ENCODE results near the gene GK.

The GK gene

GRCh38 chrX:30702736-30703135 lies 49.5 kb downstream of the GK start:
- H3K36me3 ChIP-seq (ENCODE audit: control insufficient read depth, insufficient read depth, low read length) = no peaks in the 10 kb centered on the region

GRCh38 chrX:30706216-30706775 lies 53.1 kb downstream of the GK start:
- Histone ChIP-seq H3K9me3 (ENCODE audit: control insufficient read depth, insufficient read depth, low read length) (no peaks in the 10 kb centered on the region), H3K27ac (ENCODE audit: low read length) (no peak overlapping the region), H3K27me3 (ENCODE audit: control insufficient read depth, insufficient read depth, low read length) (no peaks in the 10 kb centered on the region), H3K36me3 (ENCODE audit: control insufficient read depth, insufficient read depth, low read length) (no peaks in the 10 kb centered on the region; the same call in 1 of the 2 replicates), H3K4me1 (ENCODE audit: control insufficient read depth, insufficient read depth, low read length) (no peaks in the 10 kb centered on the region), H3K4me3 (ENCODE audit: low read length) (no peak overlapping the region)
- no peak for DNase-seq (ENCODE audit: low read depth, low spot score)
- no CpG with 5 or more reads among the region's 3 CpGs for WGBS (ENCODE audit: insufficient coverage, insufficient read length)

More at GRCh38 chrX:30702736-30703135, 49.5 kb downstream of the GK start:
- no CpG with 5 or more reads among the region's 2 CpGs for WGBS (ENCODE audit: insufficient coverage, insufficient read length)
- no peak overlapping the region for H3K4me3 ChIP-seq (ENCODE audit: low read length)
- H3K27me3 ChIP-seq (ENCODE audit: control insufficient read depth, insufficient read depth, low read length) = no peaks in the 10 kb centered on the region
- DNase-seq (ENCODE audit: low read depth, low spot score) = no peak
- no peaks in the 10 kb centered on the region for H3K9me3 ChIP-seq (ENCODE audit: control insufficient read depth, insufficient read depth, low read length)
- H3K27ac ChIP-seq (ENCODE audit: low read length) = no peak overlapping the region
- no peaks in the 10 kb centered on the region for H3K4me1 ChIP-seq (ENCODE audit: control insufficient read depth, insufficient read depth, low read length)

GRCh38 chrX:30712214-30712613 lies 59.0 kb downstream of the GK start:
- H3K4me1 ChIP-seq (ENCODE audit: control insufficient read depth, insufficient read depth, low read length) = no peaks in the 10 kb centered on the region
- H3K9me3 ChIP-seq (ENCODE audit: control insufficient read depth, insufficient read depth, low read length) = no peaks in the 10 kb centered on the region
- DNase-seq (ENCODE audit: low read depth, low spot score) = no peak
- H3K27ac ChIP-seq (ENCODE audit: low read length) = no peak overlapping the region
- no CpG with 5 or more reads among the region's 1 CpG for WGBS (ENCODE audit: insufficient coverage, insufficient read length)
- no peak overlapping the region for H3K4me3 ChIP-seq (ENCODE audit: low read length)
- H3K36me3 ChIP-seq (ENCODE audit: control insufficient read depth, insufficient read depth, low read length) = no peaks in the 10 kb centered on the region; the same call in 1 of the 2 replicates
- no peaks in the 10 kb centered on the region for H3K27me3 ChIP-seq (ENCODE audit: control insufficient read depth, insufficient read depth, low read length)

GRCh38 chrX:30713061-30713525 lies 59.9 kb downstream of the GK start:
- H3K4me3 ChIP-seq (ENCODE audit: low read length) = no peak overlapping the region
- DNase-seq (ENCODE audit: low read depth, low spot score) = no peak
- H3K27ac ChIP-seq (ENCODE audit: low read length) = no peak overlapping the region
- H3K36me3 ChIP-seq (ENCODE audit: control insufficient read depth, insufficient read depth, low read length) = no peaks in the 10 kb centered on the region; the same call in 1 of the 2 replicates
- no CpG with 5 or more reads among the region's 5 CpGs for WGBS (ENCODE audit: insufficient coverage, insufficient read length)
- no peaks in the 10 kb centered on the region for H3K27me3 ChIP-seq (ENCODE audit: control insufficient read depth, insufficient read depth, low read length)
- H3K9me3 ChIP-seq (ENCODE audit: control insufficient read depth, insufficient read depth, low read length) = no peaks in the 10 kb centered on the region
- no peaks in the 10 kb centered on the region for H3K4me1 ChIP-seq (ENCODE audit: control insufficient read depth, insufficient read depth, low read length)

GRCh38 chrX:30714138-30714537 lies 60.9 kb downstream of the GK start:
- WGBS (ENCODE audit: insufficient coverage, insufficient read length) = no CpG with 5 or more reads among the region's 1 CpG
- no peak overlapping the region for H3K27ac ChIP-seq (ENCODE audit: low read length)

DNA sequence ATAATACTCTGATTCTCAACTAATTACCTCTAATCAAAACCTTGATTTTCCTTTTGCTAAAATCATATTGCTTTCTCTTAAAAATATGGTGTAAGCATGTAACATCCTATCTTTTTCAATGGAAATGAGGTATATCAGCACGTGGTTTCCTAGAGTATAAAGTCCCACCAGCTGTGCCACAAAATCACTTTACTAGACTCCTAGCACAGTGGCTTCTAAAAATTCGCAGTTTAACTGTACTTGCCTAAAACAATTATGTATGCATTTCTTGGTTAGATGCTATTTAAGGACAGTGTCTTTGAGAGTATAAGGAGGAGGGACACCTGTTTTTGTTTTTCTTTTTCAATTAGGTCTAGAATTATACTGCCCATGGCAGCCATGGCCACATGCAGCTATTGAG lies 62.8 kb downstream of the GK start:
- Histone ChIP-seq H3K4me1 (ENCODE audit: control insufficient read depth, insufficient read depth, low read length) (no peaks in the 10 kb centered on the region), H3K4me3 (ENCODE audit: low read length) (no peak overlapping the region), H3K27ac (ENCODE audit: low read length) (no peak overlapping the region), H3K9me3 (ENCODE audit: control insufficient read depth, insufficient read depth, low read length) (no peaks in the 10 kb centered on the region), H3K36me3 (ENCODE audit: control insufficient read depth, insufficient read depth, low read length) (no peaks in the 10 kb centered on the region), H3K27me3 (ENCODE audit: control insufficient read depth, insufficient read depth, low read length) (no peaks in the 10 kb centered on the region)
- no CpG with 5 or more reads among the region's 2 CpGs for WGBS (ENCODE audit: insufficient coverage, insufficient read length)
- no peak for DNase-seq (ENCODE audit: low read depth, low spot score)

More at GRCh38 chrX:30714138-30714537, 60.9 kb downstream of the GK start:
- no peaks in the 10 kb centered on the region for H3K9me3 ChIP-seq (ENCODE audit: control insufficient read depth, insufficient read depth, low read length)
- H3K36me3 ChIP-seq (ENCODE audit: control insufficient read depth, insufficient read depth, low read length) = no peaks in the 10 kb centered on the region; the same call in 1 of the 2 replicates
- DNase-seq (ENCODE audit: low read depth, low spot score) = no peak
- no peak overlapping the region for H3K4me3 ChIP-seq (ENCODE audit: low read length)
- H3K27me3 ChIP-seq (ENCODE audit: control insufficient read depth, insufficient read depth, low read length) = no peaks in the 10 kb centered on the region
- H3K4me1 ChIP-seq (ENCODE audit: control insufficient read depth, insufficient read depth, low read length) = no peaks in the 10 kb centered on the region

DNA sequence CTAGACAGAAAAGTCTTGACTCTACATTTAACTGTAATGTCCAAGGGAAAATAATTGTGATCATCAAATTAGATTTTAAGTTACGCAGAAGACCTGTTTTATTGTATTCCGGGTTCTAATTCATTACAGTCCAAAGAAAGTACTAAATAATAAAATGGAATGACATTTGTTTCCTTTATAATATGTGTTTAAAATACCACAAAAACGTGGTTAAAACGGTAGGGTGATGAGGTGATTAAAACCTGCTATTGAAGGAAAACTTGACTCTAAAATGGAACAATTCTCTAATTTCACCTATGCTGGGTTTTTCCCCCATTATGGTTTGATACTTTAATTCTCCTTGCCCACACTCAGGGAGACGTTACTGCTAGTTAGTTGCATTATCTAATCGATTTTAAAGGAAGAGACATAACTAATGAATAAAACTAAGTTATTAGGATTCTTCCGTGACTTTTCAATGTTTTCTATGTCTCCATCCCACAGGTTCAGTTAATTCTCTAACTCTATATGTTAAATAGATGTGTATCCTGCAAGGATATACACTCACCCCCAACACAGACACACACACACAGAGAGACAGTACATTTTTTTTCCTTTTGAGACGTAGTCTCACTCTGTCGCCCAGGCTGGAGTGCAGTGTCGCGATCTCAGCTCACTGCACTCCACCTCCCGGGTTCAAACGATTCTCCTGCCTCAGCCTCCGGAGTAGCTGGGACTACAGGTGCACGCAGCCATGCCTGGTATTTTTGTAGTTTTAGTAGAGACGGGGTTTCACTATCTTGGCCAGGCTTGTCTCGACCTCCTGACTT lies 80.8 kb downstream of the GK start:
- WGBS (ENCODE audit: insufficient coverage, insufficient read length) = no CpG with 5 or more reads among the region's 17 CpGs
- H3K27me3 ChIP-seq (ENCODE audit: control insufficient read depth, insufficient read depth, low read length) = no peaks in the 10 kb centered on the region
- no peaks in the 10 kb centered on the region for H3K36me3 ChIP-seq (ENCODE audit: control insufficient read depth, insufficient read depth, low read length)
- H3K4me1 ChIP-seq (ENCODE audit: control insufficient read depth, insufficient read depth, low read length) = no peaks in the 10 kb centered on the region
- no peak overlapping the region for H3K4me3 ChIP-seq (ENCODE audit: low read length)
- H3K9me3 ChIP-seq (ENCODE audit: control insufficient read depth, insufficient read depth, low read length) = no peaks in the 10 kb centered on the region
- no peak overlapping the region for H3K27ac ChIP-seq (ENCODE audit: low read length)
- no peak for DNase-seq (ENCODE audit: low read depth, low spot score)

- WGBS (ENCODE audit: insufficient coverage, insufficient read length) = no CpG with 5 or more reads among the region's 3 CpGs
- Histone ChIP-seq H3K9me3 (ENCODE audit: control insufficient read depth, insufficient read depth, low read length) (no peaks in the 10 kb centered on the region), H3K36me3 (ENCODE audit: control insufficient read depth, insufficient read depth, low read length) (no peaks in the 10 kb centered on the region)
These were observed 81.6 kb downstream of the GK start for GRCh38 chrX:30734782-30735181.

GRCh38 chrX:30735839-30736238 lies 82.6 kb downstream of the GK start:
- Histone ChIP-seq H3K4me1 (ENCODE audit: control insufficient read depth, insufficient read depth, low read length) (no peaks in the 10 kb centered on the region), H3K4me3 (ENCODE audit: low read length) (no peak overlapping the region), H3K9me3 (ENCODE audit: control insufficient read depth, insufficient read depth, low read length) (no peaks in the 10 kb centered on the region), H3K27ac (ENCODE audit: low read length) (no peak overlapping the region), H3K36me3 (ENCODE audit: control insufficient read depth, insufficient read depth, low read length) (no peaks in the 10 kb centered on the region), H3K27me3 (ENCODE audit: control insufficient read depth, insufficient read depth, low read length) (no peaks in the 10 kb centered on the region)
- WGBS (ENCODE audit: insufficient coverage, insufficient read length) = no CpG with 5 or more reads among the region's 6 CpGs
- peak; percentile 37 for DNase-seq (ENCODE audit: low read depth, low spot score)

More at GRCh38 chrX:30734782-30735181, 81.6 kb downstream of the GK start:
- Histone ChIP-seq H3K27me3 (ENCODE audit: control insufficient read depth, insufficient read depth, low read length) (no peaks in the 10 kb centered on the region), H3K27ac (ENCODE audit: low read length) (no peak overlapping the region), H3K4me3 (ENCODE audit: low read length) (no peak overlapping the region), H3K4me1 (ENCODE audit: control insufficient read depth, insufficient read depth, low read length) (no peaks in the 10 kb centered on the region)
- DNase-seq (ENCODE audit: low read depth, low spot score) = no peak

DNA sequence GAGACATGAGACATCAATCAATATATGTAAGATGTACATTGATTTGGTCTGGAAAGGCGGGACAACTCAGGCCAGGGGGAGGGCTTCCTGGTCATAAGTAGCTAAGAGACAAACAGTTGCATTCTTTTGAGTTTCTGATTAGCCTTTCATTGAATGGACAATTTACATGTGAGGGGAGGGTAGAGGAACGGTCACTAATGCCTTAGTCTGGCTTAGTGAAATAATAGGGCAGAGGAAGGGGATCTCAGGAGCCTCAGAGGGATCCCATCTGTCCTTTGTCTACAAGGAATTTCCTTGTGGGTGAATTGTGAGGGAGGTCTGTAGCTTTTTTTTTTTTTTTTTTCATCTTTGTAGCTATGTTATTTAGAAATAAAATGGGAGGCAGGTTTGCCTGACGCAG lies 88.3 kb downstream of the GK start:
- WGBS (ENCODE audit: insufficient coverage, insufficient read length) = no CpG with 5 or more reads among the region's 3 CpGs
- Histone ChIP-seq H3K27ac (ENCODE audit: low read length) (no peak overlapping the region), H3K4me3 (ENCODE audit: low read length) (no peak overlapping the region), H3K36me3 (ENCODE audit: control insufficient read depth, insufficient read depth, low read length) (no peaks in the 10 kb centered on the region), H3K9me3 (ENCODE audit: control insufficient read depth, insufficient read depth, low read length) (no peaks in the 10 kb centered on the region), H3K27me3 (ENCODE audit: control insufficient read depth, insufficient read depth, low read length) (no peaks in the 10 kb centered on the region), H3K4me1 (ENCODE audit: control insufficient read depth, insufficient read depth, low read length) (peaks cover 1% of the 10 kb centered on the region; the same call in 1 of the 2 replicates)
- DNase-seq (ENCODE audit: low read depth, low spot score) = no peak
